Esophagus squamous epithelium (tissue), 5 donors: ENCODE measurements around the gene FAM124A. TPM values are rescaled to one million over a fixed set of nuclear protein-coding genes. Genes with fewer than 3 reads are reported as not detected.

Experiments used
- DNase-seq: peaks from one replicate; lab custom pipeline; 2025; lab: John Stamatoyannopoulos, UW
- H3K27ac ChIP-seq, 4 donors: fragments of 200-600 bp; sonication (generic); one replicate each; pipeline ENCODE4 v1.5.1; 2016 to 2019; ENCODE audit warnings: mild to moderate bottlenecking in 1 of 4
- H3K27me3 ChIP-seq, 4 donors: fragments of 200-600 bp; sonication (generic); 1 replicate in 3 of 4; 2 replicates in 1 of 4; pipeline versions ENCODE4 v1.5.1 to v1.6.0; 2017 to 2021; ENCODE audit warnings: antibody characterized with exemption in 1 of 4
- H3K36me3 ChIP-seq, 3 donors: fragments of 200-600 bp; sonication (generic); one replicate each; pipeline ENCODE4 v1.5.1; 2016 to 2019
- H3K4me1 ChIP-seq, 3 donors: fragments of 200-600 bp; sonication (generic); one replicate each; pipeline ENCODE4 v1.5.1; 2017 to 2019
- H3K4me3 ChIP-seq, 4 donors: fragments of 200-600 bp; sonication (generic); 1 replicate in 3 of 4; 2 replicates in 1 of 4; pipeline ENCODE4 v1.5.1; 2016 to 2019; ENCODE audit warnings: mild to moderate bottlenecking in 2 of 4, moderate library complexity in 1 of 4
- H3K9me3 ChIP-seq, 3 donors: fragments of 200-600 bp; sonication (generic); one replicate each; pipeline ENCODE4 v1.5.1; 2016 to 2019
- CTCF ChIP-seq, 6 experiments: fragments of 450-650 bp in 4 of 6; fragments of 200-600 bp in 2 of 6; sonication (generic) in 2 of 6; IDR thresholded peaks; one replicate each; pipeline ENCODE4 v1.5.1; 2016 to 2019; ENCODE audit warnings: antibody characterized with exemption in 6 of 6, mild to moderate bottlenecking in 4 of 6, moderate library complexity in 4 of 6
- POLR2A ChIP-seq, 4 donors: fragments of 450-650 bp; IDR thresholded peaks; one replicate each; pipeline ENCODE4 v1.6.1; 2017; ENCODE audit warnings: antibody characterized with exemption in 4 of 4, mild to moderate bottlenecking in 4 of 4, moderate library complexity in 3 of 4
- WGBS, 2 donors: methylation state at CpG; one replicate each; pipeline ENCODE4 v1.1.5; 2018; 5-methylcytosine and 5-hydroxymethylcytosine counted together
- intact Hi-C: fragments of 100-400 bp; cut with DNase I; formaldehyde crosslinking; loops from one replicate; pipeline ENCODE4 v1.15.0; 2022
- total RNA-seq, 4 donors: library from RNA; depleted of rRNA; stranded (reverse); fragments of >200 nt; gene quantifications; one replicate each; pipeline ENCODE4 v1.1.0, GENCODE V29; 2016
- donor health status: DM: yes; HTN: yes; CAD: no.

The FAM124A gene
- total RNA-seq, 4 donors from 2014 or later: 0.45 to 2.5 (median 1.3) TPM

- Histone ChIP-seq H3K4me3 (no peak overlapping the region), H3K4me1 (no peaks in the 10 kb centered on the region), H3K36me3 (no peaks in the 10 kb centered on the region), H3K9me3 (no peaks in the 10 kb centered on the region), H3K27me3 (no peaks in the 10 kb centered on the region), H3K27ac (no peak overlapping the region)
- DNase-seq: no peak
- WGBS, 2 donors: 68 to 70% methylated on average over 5 of the region's 5 CpGs
- intact Hi-C loops: no loop called here
- no peak for TF ChIP-seq POLR2A (IDR thresholded peaks at IDR 0.05)
- TF ChIP-seq CTCF (IDR thresholded peaks at IDR 0.05): no peak
These were observed 101.8 kb downstream of the FAM124A start for GRCh38 chr13:51323824-51324511.

DNA sequence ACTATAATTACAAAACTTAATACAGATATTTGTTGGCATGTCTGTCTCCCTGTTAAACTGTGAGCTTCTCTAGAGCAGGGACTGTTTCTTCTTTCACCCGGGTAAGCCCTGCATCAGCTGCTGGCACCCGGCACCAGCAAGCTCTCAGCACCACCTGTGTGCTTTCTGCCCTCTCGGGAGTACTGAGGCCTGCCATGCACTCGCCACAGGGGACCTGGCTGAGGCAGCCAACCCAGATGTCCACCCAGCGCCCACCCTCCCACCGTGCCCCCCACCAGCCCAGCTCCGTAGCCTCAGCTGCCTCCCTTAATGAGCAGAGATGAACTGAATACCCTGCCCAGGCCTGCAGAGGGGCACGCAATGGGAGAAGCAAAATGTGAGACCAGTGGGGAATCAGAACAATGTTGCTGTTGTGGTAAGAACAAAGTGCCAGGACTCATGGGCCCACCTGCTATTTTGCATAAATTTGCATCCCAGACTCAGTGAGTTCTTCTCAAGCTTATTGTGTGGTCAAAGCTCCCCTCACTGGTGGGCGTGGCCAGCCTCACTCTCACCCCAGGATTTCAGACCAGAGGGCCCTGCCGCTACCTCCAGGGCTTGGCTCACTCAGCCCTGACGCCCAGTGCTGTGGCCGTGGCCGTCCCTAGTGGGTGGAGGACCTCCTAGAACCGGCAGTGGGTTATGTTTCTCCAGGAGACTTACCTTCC is 102.7 kb downstream of the FAM124A start:
- no peak overlapping the region for H3K27ac ChIP-seq
- no peak for DNase-seq
- intact Hi-C loops: no loop called here
- H3K36me3 ChIP-seq: no peaks in the 10 kb centered on the region
- WGBS, 2 donors: 69 to 70% methylated on average over 7 to 8 of the region's 14 CpGs
- no peaks in the 10 kb centered on the region for H3K9me3 ChIP-seq
- no peaks in the 10 kb centered on the region for H3K27me3 ChIP-seq
- no peaks in the 10 kb centered on the region for H3K4me1 ChIP-seq
- TF ChIP-seq CTCF (IDR thresholded peaks at IDR 0.05) (no peak), POLR2A (IDR thresholded peaks at IDR 0.05) (no peak)
- H3K4me3 ChIP-seq: no peak overlapping the region

DNA sequence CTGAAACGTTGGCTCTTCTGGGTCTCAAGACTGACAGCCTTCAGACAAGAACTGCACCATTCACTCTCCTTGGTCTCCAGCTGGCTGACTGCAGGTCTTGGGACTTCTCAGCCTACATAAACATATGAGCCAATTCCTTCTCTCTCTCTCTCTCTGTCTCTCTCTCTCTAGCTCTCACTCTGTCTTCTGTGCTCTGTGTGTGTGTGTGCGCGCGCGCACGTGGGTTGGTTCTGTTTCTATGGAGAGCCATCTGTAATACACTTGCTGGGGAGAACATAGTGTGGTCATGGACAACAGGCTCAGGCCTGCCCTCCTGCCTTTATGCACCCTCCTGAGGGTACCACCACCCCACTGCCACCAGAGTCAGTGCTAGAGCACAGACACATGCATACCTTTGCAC is 103.6 kb downstream of the FAM124A start:
- Histone ChIP-seq H3K4me1 (no peaks in the 10 kb centered on the region), H3K4me3 (no peak overlapping the region), H3K36me3 (no peaks in the 10 kb centered on the region), H3K27me3 (no peaks in the 10 kb centered on the region), H3K9me3 (no peaks in the 10 kb centered on the region), H3K27ac (no peak overlapping the region)
- intact Hi-C loops: no loop called here
- 88 to 89% methylated on average over 6 of the region's 6 CpGs for WGBS, 2 donors
- TF ChIP-seq POLR2A (IDR thresholded peaks at IDR 0.05) (no peak), CTCF (IDR thresholded peaks at IDR 0.05) (no peak)
- no peak for DNase-seq

- WGBS, 2 donors: 80 to 91% methylated on average over 2 of the region's 2 CpGs
These were observed 104.6 kb downstream of the FAM124A start for GRCh38 chr13:51326777-51327176.

More at GRCh38 chr13:51326777-51327176, 104.6 kb downstream of the FAM124A start:
- H3K4me3 ChIP-seq: no peak overlapping the region
- H3K36me3 ChIP-seq: no peaks in the 10 kb centered on the region
- intact Hi-C loops: no loop called here
- H3K27ac ChIP-seq: no peak overlapping the region
- H3K27me3 ChIP-seq: no peaks in the 10 kb centered on the region
- DNase-seq: no peak
- no peaks in the 10 kb centered on the region for H3K9me3 ChIP-seq
- no peaks in the 10 kb centered on the region for H3K4me1 ChIP-seq
- TF ChIP-seq CTCF (IDR thresholded peaks at IDR 0.05) (no peak), POLR2A (IDR thresholded peaks at IDR 0.05) (no peak)
